Lower lobe of right lung (tissue), 2 donors: Measurements from ENCODE around the gene PER2. TPM values are rescaled to one million over a fixed set of nuclear protein-coding genes. Genes with fewer than 3 reads are reported as not detected.

Experiments
- ATAC-seq, 2 donors: fragments of 200-7000 bp; cut with Tn5 transposase; one replicate each; pipeline ENCODE4 v1.9.1; 2020 to 2022; ENCODE audit warnings: mild to moderate bottlenecking in 2 of 2, moderate library complexity in 2 of 2
- DNase-seq: peaks from one replicate; pipeline ENCODE4 v3.0.0-alpha.2; 2020
- H3K27ac ChIP-seq: fragments of 200-600 bp; one replicate; pipeline ENCODE4 v1.8.0; 2022
- H3K27me3 ChIP-seq: fragments of 200-600 bp; one replicate; pipeline ENCODE4 v1.8.0; 2022; ENCODE audit warnings: low read depth
- H3K36me3 ChIP-seq: fragments of 200-600 bp; one replicate; pipeline ENCODE4 v1.8.0; 2022; ENCODE audit warnings: mild to moderate bottlenecking
- H3K4me1 ChIP-seq: fragments of 200-600 bp; one replicate; pipeline ENCODE4 v1.8.0; 2022
- H3K4me3 ChIP-seq: fragments of 200-600 bp; one replicate; pipeline ENCODE4 v1.8.0; 2022; ENCODE audit warnings: mild to moderate bottlenecking
- H3K9me3 ChIP-seq: fragments of 200-600 bp; one replicate; pipeline ENCODE4 v1.8.0; 2022
- CTCF ChIP-seq: fragments of 200-600 bp; IDR thresholded peaks from one replicate; pipeline ENCODE4 v1.8.0; 2022; ENCODE audit warnings: antibody characterized with exemption, mild to moderate bottlenecking
- intact Hi-C: fragments of 100-400 bp; cut with DNase I; formaldehyde crosslinking; loops from one replicate; pipeline ENCODE4 v1.11.0; 2022
- total RNA-seq: library from RNA; stranded (reverse); fragmentation: NEBNext Ultra II Directional; extraction: Animal tissue kit (Norgen Biotek cat#: 25700); gene quantifications from one replicate; pipeline ENCODE4 v1.2.1, GENCODE V29; 2021
- donor health status: DM: no; HTN: yes; CAD: no; lungs with severe emphysema.

The PER2 gene
- total RNA-seq, 1 donor from 2014 or later: 24.9 TPM

- intact Hi-C loops: no loop called here
- no peak for TF ChIP-seq CTCF
- no peaks in the 10 kb centered on the region for H3K9me3 ChIP-seq
- H3K27me3 ChIP-seq: no peaks in the 10 kb centered on the region
- H3K27ac ChIP-seq: no peak overlapping the region
- no peaks in the 10 kb centered on the region for H3K36me3 ChIP-seq
- H3K4me3 ChIP-seq: no peak overlapping the region
- peaks cover 13% of the 10 kb centered on the region for H3K4me1 ChIP-seq
- DNase-seq: no peak
- no peak for ATAC-seq
Observed at GRCh38 chr2:238302087-238302486, 13.7 kb upstream of the PER2 start.

- Histone ChIP-seq H3K4me1 (peaks cover 13% of the 10 kb centered on the region), H3K4me3 (no peak overlapping the region)
- intact Hi-C loops: no loop called here
Observed at GRCh38 chr2:238299803-238300202, 11.4 kb upstream of the PER2 start.

GRCh38 chr2:238296638-238297457, 8.4 kb upstream of the PER2 start:
- ATAC-seq: no peak
- Histone ChIP-seq H3K9me3 (no peaks in the 10 kb centered on the region), H3K4me1 (peaks cover 13% of the 10 kb centered on the region), H3K36me3 (no peaks in the 10 kb centered on the region), H3K4me3 (no peak overlapping the region), H3K27me3 (no peaks in the 10 kb centered on the region), H3K27ac (no peak overlapping the region)
- no peak for TF ChIP-seq CTCF
- DNase-seq: no peak
- intact Hi-C loops: no loop called here

More at GRCh38 chr2:238299803-238300202, 11.4 kb upstream of the PER2 start:
- Histone ChIP-seq H3K27me3 (no peaks in the 10 kb centered on the region), H3K27ac (no peak overlapping the region), H3K36me3 (no peaks in the 10 kb centered on the region), H3K9me3 (no peaks in the 10 kb centered on the region)
- DNase-seq (no peak), ATAC-seq (peak; percentile 62 to 65)
- no peak for TF ChIP-seq CTCF

- DNase-seq: no peak
- TF ChIP-seq CTCF: no peak
- H3K27ac ChIP-seq: no peak overlapping the region
- no peaks in the 10 kb centered on the region for H3K36me3 ChIP-seq
- no peak for ATAC-seq
- no peak overlapping the region for H3K4me3 ChIP-seq
- intact Hi-C loops: no loop called here
- H3K9me3 ChIP-seq: no peaks in the 10 kb centered on the region
- H3K27me3 ChIP-seq: no peaks in the 10 kb centered on the region
- peaks cover 11% of the 10 kb centered on the region for H3K4me1 ChIP-seq
Observed at GRCh38 chr2:238295144-238296112, 7.0 kb upstream of the PER2 start.

GRCh38 chr2:238294393-238295143, 6.2 kb upstream of the PER2 start:
- Histone ChIP-seq H3K9me3 (no peaks in the 10 kb centered on the region), H3K36me3 (no peaks in the 10 kb centered on the region), H3K27ac (no peak overlapping the region), H3K4me1 (peaks cover 7% of the 10 kb centered on the region), H3K4me3 (no peak overlapping the region), H3K27me3 (no peaks in the 10 kb centered on the region)
- no peak for DNase-seq
- no peak for TF ChIP-seq CTCF
- intact Hi-C loops: no loop called here
- no peak for ATAC-seq
